H1 (cell line): Measurements from ENCODE around the gene NEGR1.

Experiments used
- ATF3 ChIP-seq: IDR thresholded peaks from 2 replicates; pipeline ENCODE4 v1.6.1; 2011; ENCODE audit warnings: low read depth, mild to moderate bottlenecking, low read length; ENCODE audit not compliant: insufficient read depth
- SRF ChIP-seq: IDR thresholded peaks from 2 replicates; pipeline ENCODE4 v1.6.1; 2011; ENCODE audit warnings: mild to moderate bottlenecking, low read depth, low read length, moderate library complexity
- TAF1 ChIP-seq: IDR thresholded peaks from 2 replicates; pipeline ENCODE4 v1.6.1; 2011; ENCODE audit warnings: mild to moderate bottlenecking, low read depth, low read length

- no peak for TF ChIP-seq TAF1
- TF ChIP-seq SRF: no peak
- TF ChIP-seq ATF3: no peak
These were observed 429.0 kb downstream of the NEGR1 start for GRCh38 chr1:71853360-71853759.
